ENCODE data around the gene OR10A2. TPM values are rescaled to one million over a fixed set of nuclear protein-coding genes. Genes with fewer than 3 reads are reported as not detected.

Gene OR10A2
- total RNA-seq, 2 experiments from 2014 or later, result not detected

Other genes with a start within 250 kb of the OR10A2 start
- gene TPP1, start 243.6 kb upstream of the OR10A2 start, total RNA-seq (2014; rRNA removed; shearing (Covaris generic)), result 11.9 and 16.6 TPM in 2 replicates
- gene TPP1, start 243.6 kb upstream of the OR10A2 start, total RNA-seq (2022), result 41.1 and 45.4 TPM in 2 replicates
- gene DCHS1, start 207.2 kb upstream of the OR10A2 start, total RNA-seq (2014; rRNA removed; shearing (Covaris generic)), result 0.67 and 1.1 TPM in 2 replicates
- 0.53 and 0.67 TPM in 2 replicates for gene DCHS1, start 207.2 kb upstream of the OR10A2 start, total RNA-seq (2022)
- gene MRPL17, start 179.7 kb upstream of the OR10A2 start, total RNA-seq (2014; rRNA removed; shearing (Covaris generic)), result 46.8 and 59.7 TPM in 2 replicates
- 43.0 and 44.0 TPM in 2 replicates for gene MRPL17, start 179.7 kb upstream of the OR10A2 start, total RNA-seq (2022)
- gene OR2AG2, start 91.1 kb upstream of the OR10A2 start, total RNA-seq (2014; rRNA removed; shearing (Covaris generic)), result 0.82 and 2.5 TPM in 2 replicates
- 1.7 and 1.9 TPM in 2 replicates for gene OR2AG2, start 91.1 kb upstream of the OR10A2 start, total RNA-seq (2022)
- gene OR2AG1, start 80.0 kb upstream of the OR10A2 start, total RNA-seq (2014; rRNA removed; shearing (Covaris generic)), result not detected in 2 replicates
- gene OR2AG1, start 80.0 kb upstream of the OR10A2 start, total RNA-seq (2022), result not detected in 2 replicates
- 0.95 and 2.2 TPM in 2 replicates for gene OR6A2, start 63.4 kb upstream of the OR10A2 start, total RNA-seq (2014; rRNA removed; shearing (Covaris generic))
- gene OR6A2, start 63.4 kb upstream of the OR10A2 start, total RNA-seq (2022), result 2.2 and 2.4 TPM in 2 replicates
- not detected in 2 replicates for gene OR10A5, start 17.4 kb upstream of the OR10A2 start, total RNA-seq (2014; rRNA removed; shearing (Covaris generic))
- gene OR10A5, start 17.4 kb upstream of the OR10A2 start, total RNA-seq (2022), result not detected in 2 replicates
- not detected in 2 replicates for gene OR10A4, start 13.6 kb downstream of the OR10A2 start, total RNA-seq (2014; rRNA removed; shearing (Covaris generic))
- not detected in 2 replicates for gene OR10A4, start 13.6 kb downstream of the OR10A2 start, total RNA-seq (2022)
- 1.3 and 1.4 TPM in 2 replicates for gene OR2D2, start 29.4 kb downstream of the OR10A2 start, total RNA-seq (2014; rRNA removed; shearing (Covaris generic))
- 3.2 and 3.3 TPM in 2 replicates for gene OR2D2, start 29.4 kb downstream of the OR10A2 start, total RNA-seq (2022)
- not detected in 2 replicates for gene OR2D3, start 57.9 kb downstream of the OR10A2 start, total RNA-seq (2014; rRNA removed; shearing (Covaris generic))
- not detected in 2 replicates for gene OR2D3, start 57.9 kb downstream of the OR10A2 start, total RNA-seq (2022)
- 59.8 and 67.2 TPM in 2 replicates for gene ZNF215, start 63.4 kb downstream of the OR10A2 start, total RNA-seq (2014; rRNA removed; shearing (Covaris generic))
- gene ZNF215, start 63.4 kb downstream of the OR10A2 start, total RNA-seq (2022), result 61.0 and 63.0 TPM in 2 replicates
- not detected in 2 replicates for gene ZNF214, start 157.3 kb downstream of the OR10A2 start, total RNA-seq (2014; rRNA removed; shearing (Covaris generic))
- gene ZNF214, start 157.3 kb downstream of the OR10A2 start, total RNA-seq (2022), result not detected in 2 replicates
- 3.8 and 6.4 TPM in 2 replicates for gene NLRP14, start 157.4 kb downstream of the OR10A2 start, total RNA-seq (2014; rRNA removed; shearing (Covaris generic))
- gene NLRP14, start 157.4 kb downstream of the OR10A2 start, total RNA-seq (2022), result 6.2 and 6.4 TPM in 2 replicates
- gene RBMXL2, start 225.9 kb downstream of the OR10A2 start, total RNA-seq (2014; rRNA removed; shearing (Covaris generic)), result 2.3 TPM in 2 replicates
- 2.7 and 2.9 TPM in 2 replicates for gene RBMXL2, start 225.9 kb downstream of the OR10A2 start, total RNA-seq (2022)

Data from OCI-LY7 (cell line).